Stimulated activated CD4-positive, alpha-beta T cell treated with anti-CD3 and anti-CD28 coated beads, Interleukin-12 subunit alpha, Interleukin-12 subunit beta, amount 100 ng/mL, for 4 hours (primary cell): ENCODE data around the gene SIGLEC1.

ENCODE experiments used
- DNase-seq: peaks from one replicate; pipeline ENCODE4 v3.0.0-alpha.2; 2020

Gene SIGLEC1

DNA sequence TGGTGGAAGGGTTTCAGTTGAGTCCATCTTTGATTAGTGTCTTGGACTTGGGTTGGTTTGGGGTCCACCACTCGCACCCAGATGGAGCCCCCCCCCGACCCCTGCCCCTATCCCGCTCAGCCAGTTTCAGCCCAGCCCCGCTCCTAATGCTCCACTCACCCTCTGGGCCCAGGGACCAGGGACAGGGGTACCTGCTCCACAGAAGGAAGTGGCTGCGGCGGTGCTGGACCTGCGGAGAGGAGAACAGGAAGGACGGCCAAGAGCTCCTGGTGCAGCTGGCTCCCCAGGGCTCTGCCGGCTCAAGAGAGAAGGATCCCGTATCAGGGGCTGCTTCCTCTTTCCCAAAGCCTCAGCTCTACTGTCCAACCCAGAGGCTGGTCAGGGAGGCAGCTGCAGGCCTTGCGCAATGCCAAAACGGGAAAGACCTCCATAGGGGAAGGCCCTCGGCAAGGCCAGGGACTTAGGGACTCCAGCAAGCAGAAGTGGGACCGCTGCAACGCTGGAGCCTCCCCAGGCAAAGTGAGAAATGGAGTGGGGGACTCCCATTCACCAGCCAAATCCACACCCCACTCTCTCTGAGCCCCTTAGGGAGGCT lies at the start of gene SIGLEC1:
SIGLEC1 (minus strand) TSS at position 322 of the 595 bp plus-strand sequence. CDS start 5,472 bp downstream, outside the sequence.
- DNase-seq = no peak

DNA sequence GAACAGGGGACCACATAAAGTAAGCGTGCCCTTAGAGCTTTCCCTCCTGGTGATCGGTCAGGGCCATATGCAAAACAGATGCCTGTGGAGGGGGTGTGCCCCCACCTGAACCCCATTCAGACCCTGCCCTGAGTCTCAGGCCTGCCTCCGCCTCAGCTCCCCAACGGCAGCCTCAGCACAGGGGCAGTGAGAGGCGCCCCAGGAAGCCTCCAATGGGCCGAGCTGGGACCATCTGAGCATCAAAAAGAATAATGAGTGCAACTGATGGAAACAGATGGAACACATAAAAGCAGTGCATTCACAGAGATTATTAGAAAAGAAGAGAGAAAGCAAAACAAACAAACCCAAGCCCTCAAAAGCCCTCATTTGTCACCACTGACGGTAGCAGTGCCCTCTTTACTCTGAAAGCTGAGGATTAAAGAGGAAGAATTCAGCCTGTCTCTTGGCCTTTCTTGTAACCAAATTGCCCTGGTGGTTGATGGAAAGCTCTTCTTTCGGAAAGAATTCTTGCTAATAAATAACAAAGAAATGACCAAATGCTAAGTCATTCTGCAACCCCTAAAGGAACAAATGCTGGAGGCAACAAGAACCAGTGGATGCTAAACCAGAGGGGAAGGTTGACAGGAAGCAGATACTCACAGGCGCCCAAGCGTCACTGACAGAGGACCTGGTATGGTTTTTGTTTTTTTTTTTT lies 48.4 kb upstream of the SIGLEC1 start:
- no peak for DNase-seq

DNA sequence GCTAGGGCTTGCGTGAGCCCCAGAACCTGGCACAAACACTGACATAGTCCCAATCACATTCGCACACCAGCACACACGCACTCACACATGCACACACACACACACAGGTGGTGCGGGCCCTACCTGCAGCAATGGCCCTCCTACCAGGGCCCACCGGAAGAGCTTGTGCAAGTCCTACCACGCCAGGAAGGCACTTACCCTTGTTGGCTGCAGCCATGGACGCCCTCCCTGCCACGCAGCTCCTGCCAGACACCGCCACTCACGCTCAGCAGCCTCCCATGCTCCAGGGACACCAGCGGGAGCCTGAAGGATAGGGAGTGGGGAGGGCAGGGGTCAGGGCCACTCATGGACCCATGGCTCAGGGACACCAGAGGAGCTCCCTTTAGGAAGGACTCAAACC lies 47.5 kb upstream of the SIGLEC1 start:
- no peak for DNase-seq

DNA sequence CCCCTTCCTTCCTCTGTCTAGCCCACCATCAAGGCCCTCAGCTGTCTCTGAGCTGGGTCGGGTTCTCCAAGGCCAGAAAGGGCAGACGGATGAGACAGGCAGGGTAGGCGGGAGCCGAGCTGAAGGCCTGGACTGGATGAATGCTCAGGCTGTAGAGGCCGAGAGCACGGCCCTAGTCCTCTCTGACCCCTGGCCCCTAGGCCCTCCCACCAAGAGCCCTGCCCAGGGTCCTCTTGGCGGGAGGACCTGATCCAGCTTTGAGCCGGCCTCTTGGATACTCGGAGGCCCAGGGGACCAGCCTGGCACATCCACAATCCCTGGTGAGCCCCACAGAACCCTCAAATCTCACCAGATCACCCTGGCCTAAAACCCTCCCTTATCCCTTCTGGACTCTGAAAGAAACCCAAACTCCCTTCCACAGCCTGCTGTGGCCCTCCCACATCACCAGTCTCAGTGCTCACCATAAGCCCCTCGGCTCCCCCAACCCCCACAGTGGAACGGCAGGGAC lies 47.0 kb upstream of the SIGLEC1 start:
- DNase-seq = no peak

DNA sequence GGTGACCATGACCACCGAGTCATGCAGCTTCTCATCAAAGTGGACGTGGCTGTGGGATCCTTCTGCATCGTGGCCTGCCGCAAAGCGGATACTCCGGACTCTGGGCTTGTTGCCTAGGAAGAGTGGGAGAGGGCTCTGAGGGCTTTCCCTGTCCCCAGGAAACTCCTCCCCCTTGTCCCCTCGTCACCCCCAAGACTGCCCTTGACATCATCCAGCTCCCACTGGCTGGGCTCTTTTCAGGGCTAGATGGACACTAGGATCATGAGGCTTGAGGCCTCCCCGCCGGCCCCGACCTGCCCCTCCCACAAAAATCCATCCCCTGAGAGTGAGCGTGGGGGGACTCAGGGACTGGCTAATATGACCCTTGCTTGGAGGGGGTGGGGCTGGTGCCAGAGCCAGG lies 46.2 kb upstream of the SIGLEC1 start:
- no peak for DNase-seq

DNA sequence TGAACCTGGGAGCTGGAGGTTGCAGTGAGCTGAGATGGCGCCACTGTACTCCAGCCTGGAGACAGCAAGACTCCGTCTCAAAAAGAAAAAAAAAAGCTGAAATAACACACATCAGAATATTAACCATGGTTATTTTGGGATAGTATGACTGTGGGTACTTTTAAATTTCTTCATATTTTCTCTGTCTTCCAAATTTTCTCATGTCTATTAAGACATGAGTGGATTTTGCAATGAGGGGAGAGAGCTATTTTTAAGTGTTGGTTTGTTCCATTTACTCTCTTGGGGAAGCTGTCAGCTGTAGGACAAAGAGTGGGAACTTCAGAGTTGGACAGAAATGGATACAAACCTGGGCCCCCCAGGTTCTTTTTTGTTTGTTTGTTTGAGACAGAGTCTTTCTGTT lies 44.9 kb upstream of the SIGLEC1 start:
- no peak for DNase-seq

DNA sequence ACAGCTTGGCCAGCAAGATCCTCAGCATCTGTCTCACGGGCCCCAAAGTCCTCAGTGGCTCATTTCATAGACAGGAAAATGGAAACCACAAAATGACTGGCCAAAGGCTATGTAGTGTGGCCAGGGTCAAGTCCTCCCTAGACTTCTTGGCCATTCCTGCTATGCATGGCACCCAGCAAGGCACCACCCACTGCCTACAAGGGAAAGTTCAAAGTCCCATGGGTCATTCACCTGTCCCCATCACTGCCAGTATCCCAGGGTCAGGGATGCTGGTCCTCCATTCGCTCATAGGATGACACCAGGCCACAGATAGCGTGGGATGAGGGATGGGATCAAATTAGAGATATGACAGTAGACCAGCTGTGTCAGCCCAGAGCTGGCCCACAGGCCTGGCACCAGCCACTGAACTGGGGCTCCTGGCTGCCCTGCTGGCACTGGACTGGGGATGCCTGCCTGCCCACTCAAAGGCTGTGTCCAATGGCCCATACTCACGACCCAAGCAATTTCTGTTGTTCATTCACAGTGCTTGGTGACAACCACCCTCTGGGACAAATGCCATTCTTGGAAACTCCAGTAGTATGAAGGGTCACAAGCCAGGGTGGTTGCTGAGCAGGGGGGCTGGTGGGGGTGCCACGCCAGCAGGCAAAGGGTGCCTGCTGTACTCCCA lies 43.5 kb upstream of the SIGLEC1 start:
- DNase-seq = no peak

DNA sequence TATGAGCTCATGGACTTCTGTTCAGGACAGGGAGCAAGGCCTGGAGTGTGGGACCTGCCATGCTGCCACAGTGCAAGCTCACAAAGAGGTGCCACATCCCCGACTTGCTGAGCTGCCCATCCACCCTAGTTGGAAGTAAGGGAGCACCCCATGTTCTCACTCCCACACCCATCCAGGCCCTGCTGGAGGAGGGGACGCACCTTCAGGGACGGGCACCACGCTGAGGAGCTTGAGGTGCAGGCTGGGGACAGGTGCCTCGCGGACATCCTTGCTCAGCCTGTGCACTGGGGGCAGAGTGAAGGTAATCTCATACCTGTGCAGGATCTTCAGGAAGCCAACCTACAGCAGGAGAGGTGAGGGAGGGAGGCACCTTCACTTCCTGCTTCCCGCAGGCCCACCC lies 42.9 kb upstream of the SIGLEC1 start:
- DNase-seq = no peak

DNA sequence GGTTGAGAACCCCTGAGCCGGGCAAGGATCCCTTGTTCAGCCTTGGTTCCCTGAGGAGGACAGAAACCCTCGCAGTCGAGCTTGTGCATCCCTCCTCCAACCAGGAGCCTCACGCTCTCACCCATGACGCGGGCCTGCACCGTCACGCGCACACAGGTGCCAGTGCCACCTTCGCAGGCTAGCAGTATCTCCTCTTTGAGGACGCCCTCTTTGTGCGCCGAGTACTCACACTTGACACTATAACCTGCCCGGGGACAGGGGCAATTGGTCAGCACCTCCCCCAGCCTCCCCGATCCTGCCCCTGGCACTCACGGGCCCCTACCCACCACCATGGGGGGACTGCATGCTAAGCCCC lies 41.9 kb upstream of the SIGLEC1 start:
- no peak for DNase-seq

DNA sequence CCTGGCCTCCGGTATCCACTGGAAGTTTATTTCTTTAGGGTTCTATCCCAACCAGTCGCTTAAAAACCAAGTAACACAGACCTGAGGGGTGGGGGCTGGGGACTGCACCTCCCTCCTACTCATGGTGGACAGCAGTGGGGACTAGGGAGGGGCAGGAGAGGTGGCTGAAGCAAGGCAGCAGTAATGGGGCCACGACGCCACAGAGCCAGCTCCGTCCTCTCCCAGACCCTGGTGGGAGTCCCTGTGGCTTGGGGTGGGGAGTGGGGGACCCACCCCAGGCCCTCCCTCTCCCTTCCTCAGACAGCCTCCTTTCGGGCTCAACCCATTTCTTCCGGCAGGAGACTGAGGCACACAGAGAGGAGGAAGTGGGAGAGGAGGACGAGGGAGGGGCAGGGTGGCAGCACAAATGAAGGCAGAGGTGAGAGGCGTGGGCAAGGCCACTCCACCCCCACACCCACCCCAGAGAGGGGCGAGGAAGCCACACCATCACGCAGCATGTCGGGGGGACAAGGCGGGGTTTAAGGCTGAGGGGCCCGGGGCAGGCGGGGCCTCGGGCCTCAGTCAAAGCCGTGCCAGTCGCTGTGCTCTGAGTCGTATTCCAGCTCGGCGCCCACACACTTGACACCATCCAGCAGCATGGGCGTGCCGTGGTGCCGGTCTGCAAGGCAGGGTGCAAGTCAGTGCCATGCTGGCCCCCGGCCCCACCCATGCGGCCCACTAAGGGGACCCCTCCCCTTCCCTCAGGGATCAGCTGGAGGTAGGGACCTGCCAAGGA lies 41.3 kb upstream of the SIGLEC1 start:
- DNase-seq = no peak

DNA sequence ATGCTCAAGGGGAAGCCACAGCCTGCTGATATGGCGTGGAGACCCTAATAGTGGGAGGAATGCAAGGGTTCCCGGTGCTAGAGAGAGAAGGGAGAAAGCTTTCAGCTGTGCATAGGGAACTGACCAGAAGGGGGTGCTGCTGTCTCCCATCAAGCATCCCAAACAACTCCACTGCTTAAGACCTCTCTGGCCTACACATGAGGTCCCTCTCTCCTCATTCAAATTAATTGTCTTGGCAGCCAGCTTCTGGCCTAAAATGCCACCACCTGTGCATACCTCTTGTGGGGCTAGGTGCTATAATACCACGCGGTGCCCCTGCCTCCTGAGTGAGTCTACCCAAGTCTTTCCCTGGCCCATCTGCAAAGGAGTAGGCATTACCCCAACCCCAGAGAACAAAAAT lies 40.7 kb upstream of the SIGLEC1 start:
- DNase-seq = peak; percentile 45

DNA sequence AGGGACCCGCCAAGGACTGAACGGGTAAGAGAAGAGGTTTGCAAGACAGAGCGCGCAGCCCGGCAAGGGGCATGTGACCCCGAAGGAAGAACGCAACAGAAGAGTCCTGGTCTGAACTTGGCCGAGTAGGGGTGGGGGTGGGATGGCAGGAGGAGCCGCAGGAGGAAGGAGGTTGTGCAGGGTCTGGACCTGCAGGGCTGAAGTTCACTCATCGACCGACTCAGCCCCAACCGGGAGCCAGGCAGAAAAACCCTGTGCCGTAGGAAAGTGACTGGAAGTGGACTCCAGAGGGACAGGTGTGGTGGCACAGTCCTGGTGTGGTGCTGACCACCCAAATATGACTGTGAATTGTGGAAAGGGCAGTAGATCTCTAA lies 40.0 kb upstream of the SIGLEC1 start:
- DNase-seq = no peak

DNA sequence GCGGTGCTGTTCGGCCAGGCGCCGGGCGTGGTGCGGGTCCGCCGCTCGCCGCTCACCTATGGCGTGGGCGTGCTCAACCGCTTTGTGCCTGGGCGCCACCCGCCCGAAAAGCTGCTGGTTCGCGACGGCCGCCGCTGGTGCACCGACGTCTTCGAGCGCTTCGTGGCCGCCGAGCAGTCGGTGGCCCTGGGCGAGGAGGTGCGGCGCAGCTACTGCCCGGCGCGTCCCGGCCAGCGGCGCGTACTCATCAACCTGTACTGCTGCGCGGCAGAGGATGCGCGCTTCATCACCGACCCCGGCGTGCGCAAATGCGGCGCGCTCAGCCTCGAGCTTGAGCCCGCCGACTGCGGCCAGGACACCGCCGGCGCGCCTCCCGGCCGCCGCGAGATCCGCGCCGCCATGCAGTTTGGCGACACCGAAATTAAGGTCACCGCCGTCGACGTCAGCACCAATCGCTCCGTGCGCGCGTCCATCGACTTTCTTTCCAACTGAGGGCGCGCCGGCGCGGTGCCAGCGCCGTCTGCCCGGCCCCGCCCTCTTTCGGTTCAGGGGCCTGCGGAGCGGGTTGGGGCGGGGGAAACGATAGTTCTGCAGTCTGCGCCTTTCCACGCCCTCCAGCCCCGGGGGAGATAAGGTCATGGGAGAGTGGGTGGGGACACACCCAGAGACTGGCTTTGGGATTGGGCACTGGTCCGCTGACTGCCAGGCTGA lies 39.4 kb upstream of the SIGLEC1 start:
- DNase-seq = peak; percentile 41

DNA sequence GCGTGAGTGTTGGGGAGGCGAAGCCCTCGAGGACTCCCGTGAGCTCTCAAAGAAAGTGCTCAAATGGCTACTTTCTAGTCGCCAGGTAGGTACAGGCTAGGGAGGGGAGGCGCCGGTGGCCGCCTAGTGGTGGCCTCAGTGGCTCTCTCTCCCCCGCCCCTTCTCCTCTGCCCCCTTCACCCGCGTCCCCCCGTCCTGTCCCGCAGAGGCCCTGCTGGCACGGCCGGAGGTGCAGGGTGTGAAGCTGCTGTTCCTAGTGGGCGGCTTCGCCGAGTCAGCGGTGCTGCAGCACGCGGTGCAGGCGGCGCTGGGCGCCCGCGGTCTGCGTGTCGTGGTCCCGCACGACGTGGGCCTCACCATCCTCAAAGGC lies 38.9 kb upstream of the SIGLEC1 start:
- DNase-seq = no peak

DNA sequence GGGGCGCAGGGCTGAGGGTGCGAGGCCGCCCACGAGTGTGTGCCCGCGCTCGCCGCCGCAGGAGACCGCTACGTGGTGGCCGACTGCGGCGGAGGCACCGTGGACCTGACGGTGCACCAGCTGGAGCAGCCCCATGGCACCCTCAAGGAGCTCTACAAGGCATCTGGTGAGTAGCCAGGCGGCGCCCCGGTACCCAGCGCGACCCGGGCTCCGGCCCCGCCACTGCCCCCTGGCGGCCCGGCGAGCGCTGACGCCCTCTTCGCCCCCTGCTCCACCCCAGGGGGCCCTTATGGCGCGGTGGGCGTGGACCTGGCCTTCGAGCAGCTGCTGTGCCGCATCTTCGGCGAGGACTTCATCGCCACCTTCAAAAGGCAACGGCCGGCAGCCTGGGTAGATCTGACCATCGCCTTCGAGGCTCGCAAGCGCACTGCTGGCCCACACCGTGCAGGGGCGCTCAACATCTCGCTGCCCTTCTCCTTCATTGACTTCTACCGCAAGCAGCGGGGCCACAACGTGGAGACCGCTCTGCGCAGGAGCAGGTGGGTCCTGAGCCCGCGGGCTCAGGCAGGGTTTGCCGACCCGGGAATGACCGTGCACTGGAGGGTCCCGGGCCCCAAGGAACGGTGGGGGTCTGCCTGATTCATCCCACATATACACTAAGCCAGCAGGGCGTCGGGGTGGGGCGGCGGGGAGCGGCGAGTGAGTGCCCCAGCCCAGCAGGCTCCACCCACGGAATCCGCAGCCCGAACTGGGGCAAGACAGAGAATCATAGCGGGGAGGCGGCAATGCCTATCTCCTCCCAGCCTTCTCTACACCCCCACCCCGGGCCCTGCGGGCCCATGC lies 37.5 kb upstream of the SIGLEC1 start:
- DNase-seq = no peak

DNA sequence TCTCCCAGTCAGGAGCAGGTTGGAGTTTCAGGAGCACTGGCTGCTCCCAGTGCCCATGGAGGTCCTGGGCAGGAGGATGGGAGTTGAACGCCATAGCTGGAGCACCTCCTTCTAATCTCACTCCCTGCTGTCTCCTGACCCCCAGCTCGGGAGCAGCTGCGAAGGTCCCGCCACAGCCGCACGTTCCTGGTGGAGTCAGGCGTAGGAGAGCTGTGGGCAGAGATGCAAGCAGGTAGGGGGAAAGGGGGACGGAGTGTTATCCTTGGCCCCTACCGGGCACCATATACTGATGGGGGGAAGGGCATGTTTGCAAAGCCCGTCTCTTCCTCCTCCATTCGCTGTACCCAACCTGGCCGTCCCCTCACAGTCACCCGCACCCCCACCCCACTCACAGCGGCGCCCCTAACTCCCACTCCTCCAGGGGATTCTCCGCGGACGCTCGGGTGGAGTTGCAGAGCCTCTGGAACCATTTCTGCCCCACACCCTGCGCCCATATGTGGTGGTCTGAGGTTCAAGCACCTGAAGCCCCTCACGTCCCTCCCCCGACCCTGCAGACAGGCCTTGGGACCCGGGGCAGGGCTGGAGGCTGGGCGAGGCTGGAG lies 36.8 kb upstream of the SIGLEC1 start:
- DNase-seq = no peak

DNA sequence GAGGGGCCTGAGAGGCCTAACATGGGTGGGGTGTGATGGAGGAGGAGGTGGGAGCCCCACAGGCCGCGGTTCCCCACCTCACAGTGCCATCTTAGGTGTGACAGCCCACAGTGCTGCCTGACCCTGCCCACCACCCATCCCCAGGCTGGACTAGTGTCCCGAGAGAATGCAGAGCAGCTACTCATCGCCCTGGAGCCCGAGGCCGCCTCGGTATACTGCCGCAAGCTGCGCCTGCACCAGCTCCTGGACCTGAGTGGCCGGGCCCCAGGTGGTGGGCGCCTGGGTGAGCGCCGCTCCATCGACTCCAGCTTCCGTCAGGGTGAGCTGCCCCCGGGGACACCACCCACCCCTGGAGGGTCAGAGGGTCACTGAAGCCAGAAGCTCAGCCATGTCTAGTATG lies 35.7 kb upstream of the SIGLEC1 start:
- DNase-seq = no peak

DNA sequence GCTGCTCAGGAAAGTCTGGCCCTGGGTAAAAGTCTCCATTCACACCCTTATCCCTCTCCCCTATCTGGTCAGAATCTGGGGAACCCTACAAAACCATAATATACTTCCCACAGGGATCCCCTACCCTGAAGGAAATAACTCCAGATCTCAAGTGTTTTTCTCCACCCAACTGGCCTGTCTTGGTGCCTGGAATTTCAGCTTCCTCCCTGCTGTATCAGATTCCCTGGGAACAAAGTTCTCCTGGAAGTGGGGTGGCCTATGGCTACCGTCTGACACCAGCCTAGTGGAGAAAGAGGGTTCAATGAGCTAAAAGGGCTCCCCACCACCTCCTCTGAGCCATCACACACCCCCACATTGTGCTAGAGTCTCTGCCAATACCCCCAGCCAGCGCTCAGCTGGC lies 35.1 kb upstream of the SIGLEC1 start:
- no peak for DNase-seq

DNA sequence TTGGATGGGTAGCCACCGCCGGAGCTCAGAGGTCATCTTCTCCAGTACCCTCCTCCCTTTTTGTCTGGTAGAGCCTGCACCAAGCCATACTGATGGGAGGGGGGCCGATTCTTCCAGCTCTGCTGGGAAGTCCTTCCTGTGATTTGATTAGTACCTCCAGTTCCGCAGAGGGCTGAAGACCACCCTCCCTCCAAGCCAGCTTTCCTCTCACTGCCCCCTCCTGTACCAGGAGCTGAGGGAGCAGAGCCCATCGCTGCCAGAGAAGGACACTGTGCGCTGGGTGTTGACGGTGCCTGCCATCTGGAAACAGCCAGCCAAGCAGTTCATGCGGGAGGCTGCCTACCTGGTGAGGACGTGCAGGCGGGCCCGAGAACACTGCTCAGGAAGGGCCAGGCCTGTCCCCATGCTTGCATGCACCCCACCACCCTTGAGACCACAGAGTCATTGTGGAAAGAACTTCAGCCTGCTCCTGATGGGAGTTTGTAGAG lies 33.3 kb upstream of the SIGLEC1 start:
- DNase-seq = no peak

DNA sequence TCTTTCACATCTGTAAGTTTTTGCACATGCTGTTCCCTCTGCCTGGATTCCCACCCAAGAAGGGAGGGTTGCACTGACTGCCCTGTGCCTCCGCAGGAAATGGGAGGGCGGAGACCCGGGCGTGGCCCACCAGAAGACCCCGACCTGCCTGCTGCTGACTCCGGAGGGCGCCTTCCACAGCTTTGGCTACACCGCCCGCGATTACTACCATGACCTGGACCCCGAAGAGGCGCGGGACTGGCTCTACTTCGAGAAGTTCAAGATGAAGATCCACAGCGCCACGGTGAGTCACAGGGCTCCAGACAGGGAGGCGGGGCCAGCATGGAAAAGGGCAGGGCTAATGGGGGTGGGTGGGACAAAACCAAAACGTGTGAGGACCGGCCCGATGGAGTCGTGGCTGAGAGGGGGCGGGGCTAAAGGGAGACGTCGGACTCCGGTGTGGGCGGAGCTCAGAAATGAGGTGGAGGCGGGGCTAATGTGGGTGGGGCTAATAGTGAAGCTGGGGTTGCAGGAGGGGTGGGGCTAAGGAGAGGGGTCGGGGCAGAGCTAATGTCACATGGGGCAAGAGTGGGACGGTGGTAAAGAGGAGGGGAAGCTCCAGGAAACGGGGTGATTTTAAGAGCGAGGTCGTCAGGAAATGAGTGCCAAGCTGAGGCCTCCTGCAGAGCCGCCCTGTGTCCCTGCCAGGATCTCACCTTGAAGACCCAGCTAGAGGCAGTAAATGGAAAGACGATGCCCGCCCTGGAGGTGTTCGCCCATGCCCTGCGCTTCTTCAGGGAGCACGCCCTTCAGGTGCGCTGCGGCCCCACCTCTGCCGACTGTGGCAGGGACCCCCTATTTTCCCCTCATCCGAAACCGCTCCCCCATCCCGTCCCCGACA lies 32.6 kb upstream of the SIGLEC1 start:
- DNase-seq = peak; percentile 69
